NCI-H524 treated with DMSO at 0.1 percent for 48 hours (cell line): ENCODE results near the gene SLCO3A1.
"Not testable (repeated sequence)": the region's sequence is repeated elsewhere in the genome, so short reads cannot be mapped to it uniquely, and the experiment has no call there.

Source experiments
- DNase-seq: peaks from one replicate; lab custom pipeline; 2025; lab: John Stamatoyannopoulos, UW

Gene SLCO3A1

GRCh38 chr15:92162657-92163056 is 309.1 kb downstream of the SLCO3A1 start:
- no peak for DNase-seq

GRCh38 chr15:92163641-92164040 is 310.1 kb downstream of the SLCO3A1 start:
- DNase-seq, result no peak

GRCh38 chr15:92164327-92165000 is 311.0 kb downstream of the SLCO3A1 start:
- no peak for DNase-seq

GRCh38 chr15:92165001-92165346 is 311.5 kb downstream of the SLCO3A1 start:
- no peak for DNase-seq

GRCh38 chr15:92166029-92166428 is 312.5 kb downstream of the SLCO3A1 start:
- no peak for DNase-seq

GRCh38 chr15:92166751-92167405 is 313.4 kb downstream of the SLCO3A1 start:
- DNase-seq, result no peak

- no peak for DNase-seq
These were observed 313.9 kb downstream of the SLCO3A1 start for GRCh38 chr15:92167451-92167850.

- DNase-seq, result no peak
These were observed 314.7 kb downstream of the SLCO3A1 start for GRCh38 chr15:92168066-92168683.

GRCh38 chr15:92170897-92171296 is 317.4 kb downstream of the SLCO3A1 start:
- DNase-seq, result no peak

- no peak for DNase-seq
These were observed 325.4 kb downstream of the SLCO3A1 start for GRCh38 chr15:92178911-92179310.

- DNase-seq, result peak; percentile 21
These were observed 330.6 kb downstream of the SLCO3A1 start for GRCh38 chr15:92184142-92184541.

- no peak for DNase-seq
These were observed 331.2 kb downstream of the SLCO3A1 start for GRCh38 chr15:92184679-92185230.

GRCh38 chr15:92187975-92188374 is 334.5 kb downstream of the SLCO3A1 start:
- DNase-seq, result no peak

- no peak for DNase-seq
These were observed 335.7 kb downstream of the SLCO3A1 start for GRCh38 chr15:92189166-92189565.

- DNase-seq, result no peak
These were observed 341.7 kb downstream of the SLCO3A1 start for GRCh38 chr15:92195241-92195640.

GRCh38 chr15:92196342-92196741 is 342.8 kb downstream of the SLCO3A1 start:
- DNase-seq, result no peak

- no peak for DNase-seq
These were observed 344.2 kb downstream of the SLCO3A1 start for GRCh38 chr15:92197746-92198145.

- DNase-seq, result no peak
These were observed 347.4 kb downstream of the SLCO3A1 start for GRCh38 chr15:92200891-92201290.

- DNase-seq, result no peak
These were observed 351.8 kb downstream of the SLCO3A1 start for GRCh38 chr15:92205255-92205739.

GRCh38 chr15:92207601-92208000 is 354.1 kb downstream of the SLCO3A1 start:
- not testable (repeated sequence) for DNase-seq
